Neutrophil (primary cell): Measurements from ENCODE around the gene NINL.

Experiments
- H3K27ac ChIP-seq: fragments of 200-600 bp; sonication (generic); 2 replicates; pipeline ENCODE4 v1.5.1; 2016; ENCODE audit warnings: mild to moderate bottlenecking, moderate library complexity
- H3K27me3 ChIP-seq: fragments of 200-600 bp; sonication (generic); 2 replicates; pipeline ENCODE4 v1.6.0; 2016; ENCODE audit warnings: mild to moderate bottlenecking
- H3K36me3 ChIP-seq: fragments of 200-600 bp; sonication (generic); 2 replicates; pipeline ENCODE4 v1.5.1; 2017
- H3K4me1 ChIP-seq, 2 experiments: fragments of 200-600 bp in 1 of 2; sonication (generic) in 1 of 2; 1 replicate in 1 of 2; 2 replicates in 1 of 2; pipeline versions ENCODE4 v1.5.1 to v1.6.1; 2013 to 2016; ENCODE audit warnings: low read depth in 1 of 2, low read length in 1 of 2, mild to moderate bottlenecking in 1 of 2, moderate library complexity in 1 of 2; ENCODE audit not compliant: control insufficient read depth in 1 of 2, insufficient read depth in 1 of 2
- H3K4me3 ChIP-seq, 2 experiments: fragments of 200-600 bp in 1 of 2; sonication (generic) in 1 of 2; 1 replicate in 1 of 2; 2 replicates in 1 of 2; pipeline ENCODE4 v1.5.1; 2013 to 2016; ENCODE audit warnings: low read depth in 1 of 2, low read length in 1 of 2, mild to moderate bottlenecking in 1 of 2, moderate library complexity in 1 of 2
- H3K9me3 ChIP-seq: fragments of 200-600 bp; sonication (generic); 2 replicates; pipeline ENCODE4 v1.5.1; 2016
- CTCF ChIP-seq: fragments of 200-600 bp; sonication (generic); IDR thresholded peaks from 2 replicates; pipeline ENCODE4 v1.5.1; 2016; ENCODE audit warnings: antibody characterized with exemption

The NINL gene

GRCh38 chr20:25496968-25497401 is 88.3 kb downstream of the NINL start:
- Histone ChIP-seq H3K4me3 (no peak overlapping the region), H3K27me3 (no peaks in the 10 kb centered on the region), H3K9me3 (no peaks in the 10 kb centered on the region), H3K27ac (no peak overlapping the region), H3K4me1 (no peaks in the 10 kb centered on the region), H3K36me3 (no peaks in the 10 kb centered on the region)
- TF ChIP-seq CTCF = no peak

GRCh38 chr20:25496165-25496967 is 89.0 kb downstream of the NINL start:
- Histone ChIP-seq H3K9me3 (no peaks in the 10 kb centered on the region), H3K27ac (no peak overlapping the region), H3K36me3 (no peaks in the 10 kb centered on the region), H3K4me3 (no peak overlapping the region), H3K27me3 (no peaks in the 10 kb centered on the region), H3K4me1 (no peaks in the 10 kb centered on the region)
- no peak for TF ChIP-seq CTCF

- H3K4me3 ChIP-seq = no peak overlapping the region
- H3K9me3 ChIP-seq = no peaks in the 10 kb centered on the region
- no peaks in the 10 kb centered on the region for H3K27me3 ChIP-seq
- H3K36me3 ChIP-seq = no peaks in the 10 kb centered on the region
- no peak overlapping the region for H3K27ac ChIP-seq
- H3K4me1 ChIP-seq = no peaks in the 10 kb centered on the region
- no peak for TF ChIP-seq CTCF
These were observed 90.0 kb downstream of the NINL start for GRCh38 chr20:25495189-25495824.

GRCh38 chr20:25494506-25495188 is 90.7 kb downstream of the NINL start:
- TF ChIP-seq CTCF = no peak
- Histone ChIP-seq H3K9me3 (no peaks in the 10 kb centered on the region), H3K27me3 (no peaks in the 10 kb centered on the region), H3K4me3 (no peak overlapping the region), H3K4me1 (no peaks in the 10 kb centered on the region), H3K27ac (no peak overlapping the region), H3K36me3 (no peaks in the 10 kb centered on the region)

- no peaks in the 10 kb centered on the region for H3K9me3 ChIP-seq
- H3K4me1 ChIP-seq = no peaks in the 10 kb centered on the region
- H3K4me3 ChIP-seq = no peak overlapping the region
- TF ChIP-seq CTCF = no peak
- no peak overlapping the region for H3K27ac ChIP-seq
- no peaks in the 10 kb centered on the region for H3K27me3 ChIP-seq
- H3K36me3 ChIP-seq = no peaks in the 10 kb centered on the region
These were observed 91.4 kb downstream of the NINL start for GRCh38 chr20:25493748-25494505.
